Activated T-cell treated with anti-CD3 and anti-CD28 coated beads, Interleukin-2, amount 50 U/mL, for 72 hours (primary cell): ENCODE results near the gene DSG3. TPM values are rescaled to one million over a fixed set of nuclear protein-coding genes. Genes with fewer than 3 reads are reported as not detected.

ENCODE experiments used
- ATAC-seq, 2 donors: fragments of 150-1000 bp; cut with Tn5 transposase; replicated peaks in 1 of 2; 2 replicates each; pipeline ENCODE4 v1.10.0; 2021; ENCODE audit warnings: moderate library complexity in 2 of 2, mild to moderate bottlenecking in 1 of 2
- DNase-seq, 2 donors: peaks; one replicate each; pipeline ENCODE4 v3.0.0; 2021 to 2022; ENCODE audit warnings: mixed read lengths in 1 of 2
- H3K27ac Mint-ChIP-seq: one replicate; pipeline ENCODE4 v1.8.0; 2022; ENCODE audit warnings: mild to moderate bottlenecking, moderate library complexity, mixed read lengths
- H3K27me3 Mint-ChIP-seq: one replicate; pipeline ENCODE4 v1.8.0; 2022; ENCODE audit warnings: low read depth, mixed read lengths
- H3K36me3 Mint-ChIP-seq, 2 donors: one replicate each; pipeline ENCODE4 v1.8.0; 2022; ENCODE audit warnings: mixed read lengths in 2 of 2, mild to moderate bottlenecking in 1 of 2; ENCODE audit not compliant: insufficient read depth in 2 of 2
- H3K4me1 Mint-ChIP-seq: one replicate; pipeline ENCODE4 v1.8.0; 2022; ENCODE audit warnings: low read depth, mixed read lengths
- H3K4me3 Mint-ChIP-seq, 2 donors: one replicate each; pipeline ENCODE4 v1.8.0; 2022; ENCODE audit warnings: mild to moderate bottlenecking in 2 of 2, mixed read lengths in 2 of 2, moderate library complexity in 2 of 2
- H3K9me3 Mint-ChIP-seq, 2 donors: one replicate each; pipeline ENCODE4 v1.8.0; 2022; ENCODE audit warnings: mixed read lengths in 2 of 2
- total RNA-seq, 2 donors: library from RNA; stranded (reverse); gene quantifications; one replicate each; pipeline ENCODE4 v1.2.3, GENCODE V29; 2022

The DSG3 gene
- total RNA-seq, 2 donors from 2014 or later = not detected

GRCh38 chr18:31526374-31526773 lies 78.8 kb downstream of the DSG3 start:
- DNase-seq (no peak), ATAC-seq (no peak)
- Mint-ChIP-seq H3K9me3 (no peaks in the 10 kb centered on the region), H3K4me1 (no peaks in the 10 kb centered on the region), H3K36me3 (no peaks in the 10 kb centered on the region), H3K27me3 (no peaks in the 10 kb centered on the region), H3K27ac (no peak overlapping the region), H3K4me3 (no peak overlapping the region)

Other genes starting within 250 kb of the DSG3 start
- not detected for gene DSG1, start 129.6 kb upstream of the DSG3 start, total RNA-seq
- not detected for gene DSG4, start 71.0 kb upstream of the DSG3 start, total RNA-seq
- 1 to 10 TPM; 1.6 to 3.1 TPM for gene DSG2, start 50.4 kb downstream of the DSG3 start, total RNA-seq
- not detected for gene TTR, start 144.1 kb downstream of the DSG3 start, total RNA-seq
- 1 to 10 TPM; 2.8 to 5.0 TPM for gene B4GALT6, start 236.8 kb downstream of the DSG3 start, total RNA-seq